SHP77 treated with DMSO at 0.1 percent for 48 hours (cell line): ENCODE measurements around the gene PLD2.
"Not testable (repeated sequence)": the region's sequence is repeated elsewhere in the genome, so short reads cannot be mapped to it uniquely, and the experiment has no call there.

Experiments used
- DNase-seq: peaks from one replicate; lab custom pipeline; 2025; lab: John Stamatoyannopoulos, UW

The PLD2 gene

GRCh38 chr17:4790705-4791088 lies 16.3 kb upstream of the PLD2 start:
- peak; percentile 86 for DNase-seq

GRCh38 chr17:4795168-4795567 lies 11.8 kb upstream of the PLD2 start:
- DNase-seq = no peak

- peak; percentile 17 for DNase-seq
Measured at GRCh38 chr17:4796552-4796920, 10.4 kb upstream of the PLD2 start.

- DNase-seq = peak; percentile 97
Measured at GRCh38 chr17:4800462-4801196, 6.3 kb upstream of the PLD2 start.

- no peak for DNase-seq
Measured at GRCh38 chr17:4802228-4802627, 4.7 kb upstream of the PLD2 start, which contains the start of gene C17orf114. C17orf114 (minus strand) TSS chr17:4802328.

GRCh38 chr17:4806456-4806776 lies 536 bp upstream of the PLD2 start:
- no peak for DNase-seq

GRCh38 chr17:4807605-4808377 lies 839 bp downstream of the PLD2 start:
- DNase-seq = no peak

GRCh38 chr17:4808378-4808767 lies 1.4 kb downstream of the PLD2 start:
- no peak for DNase-seq

GRCh38 chr17:4810696-4811290 lies 3.8 kb downstream of the PLD2 start:
- DNase-seq = peak; percentile 12

- DNase-seq = no peak
Measured at GRCh38 chr17:4811471-4811870, 4.5 kb downstream of the PLD2 start.

- no peak for DNase-seq
Measured at GRCh38 chr17:4812690-4813089, 5.7 kb downstream of the PLD2 start.

- DNase-seq = no peak
Measured at GRCh38 chr17:4815043-4815675, 8.2 kb downstream of the PLD2 start.

- no peak for DNase-seq
Measured at GRCh38 chr17:4816826-4817225, 9.9 kb downstream of the PLD2 start.

GRCh38 chr17:4818276-4818675 lies 11.3 kb downstream of the PLD2 start:
- no peak for DNase-seq

GRCh38 chr17:4822835-4823234 lies 15.9 kb downstream of the PLD2 start:
- no peak for DNase-seq

- DNase-seq = no peak
Measured at GRCh38 chr17:4823373-4824089, 16.6 kb downstream of the PLD2 start.

- DNase-seq = no peak
Measured at GRCh38 chr17:4827399-4827798, 20.4 kb downstream of the PLD2 start.

- not testable (repeated sequence) for DNase-seq
Measured at GRCh38 chr17:4832829-4833177, 25.9 kb downstream of the PLD2 start.

GRCh38 chr17:4833178-4833940 lies 26.4 kb downstream of the PLD2 start, which contains the start of gene MINK1:
MINK1 (plus strand) TSS chr17:4833340; CDS start chr17:4833584, 244 bp downstream.
- DNase-seq = peak; percentile 84

GRCh38 chr17:4833941-4834680 lies 27.2 kb downstream of the PLD2 start:
- DNase-seq = peak; percentile 27

GRCh38 chr17:4834681-4835020 lies 27.7 kb downstream of the PLD2 start:
- DNase-seq = no peak
